Neural crest cell (in vitro differentiated cells): ENCODE data around the gene KRT83. TPM values are rescaled to one million over a fixed set of nuclear protein-coding genes. Genes with fewer than 3 reads are reported as not detected.

Experiments used
- DNase-seq: peaks from one replicate; pipeline ENCODE4 v3.0.0; 2021; ENCODE audit warnings: low read depth, mixed read lengths, low spot score
- H3K27ac Mint-ChIP-seq: one replicate; pipeline ENCODE4 v1.8.0; 2021; ENCODE audit warnings: mild to moderate bottlenecking, mixed read lengths; ENCODE audit not compliant: unreplicated experiment
- H3K27me3 Mint-ChIP-seq: 2 replicates; pipeline ENCODE4 v1.8.0; 2021; ENCODE audit warnings: low read depth, mild to moderate bottlenecking, mixed read lengths
- H3K36me3 Mint-ChIP-seq: 2 replicates; pipeline ENCODE4 v1.8.0; 2021; ENCODE audit warnings: low read depth, mild to moderate bottlenecking, mixed read lengths
- H3K4me1 Mint-ChIP-seq: 2 replicates; pipeline ENCODE4 v1.8.0; 2021; ENCODE audit warnings: mixed read lengths
- H3K4me3 Mint-ChIP-seq: one replicate; pipeline ENCODE4 v1.8.0; 2021; ENCODE audit warnings: mild to moderate bottlenecking, mixed read lengths
- H3K9me3 Mint-ChIP-seq: 2 replicates; pipeline ENCODE4 v1.8.0; 2021; ENCODE audit warnings: mixed read lengths
- total RNA-seq: library from RNA; stranded (reverse); gene quantifications from 2 replicates; pipeline ENCODE4 v1.2.1, GENCODE V29; 2021
- TF ChIP-seq, protein P1 (sequence below): fragments of 200-600 bp; sonication (generic); conservative IDR thresholded peaks from 2 replicates; pipeline ENCODE4 v1.5.0; 2021; ENCODE audit warnings: antibody characterized with exemption, mild to moderate bottlenecking

The KRT83 gene
- total RNA-seq, 1 donor from 2014 or later = not detected

DNA sequence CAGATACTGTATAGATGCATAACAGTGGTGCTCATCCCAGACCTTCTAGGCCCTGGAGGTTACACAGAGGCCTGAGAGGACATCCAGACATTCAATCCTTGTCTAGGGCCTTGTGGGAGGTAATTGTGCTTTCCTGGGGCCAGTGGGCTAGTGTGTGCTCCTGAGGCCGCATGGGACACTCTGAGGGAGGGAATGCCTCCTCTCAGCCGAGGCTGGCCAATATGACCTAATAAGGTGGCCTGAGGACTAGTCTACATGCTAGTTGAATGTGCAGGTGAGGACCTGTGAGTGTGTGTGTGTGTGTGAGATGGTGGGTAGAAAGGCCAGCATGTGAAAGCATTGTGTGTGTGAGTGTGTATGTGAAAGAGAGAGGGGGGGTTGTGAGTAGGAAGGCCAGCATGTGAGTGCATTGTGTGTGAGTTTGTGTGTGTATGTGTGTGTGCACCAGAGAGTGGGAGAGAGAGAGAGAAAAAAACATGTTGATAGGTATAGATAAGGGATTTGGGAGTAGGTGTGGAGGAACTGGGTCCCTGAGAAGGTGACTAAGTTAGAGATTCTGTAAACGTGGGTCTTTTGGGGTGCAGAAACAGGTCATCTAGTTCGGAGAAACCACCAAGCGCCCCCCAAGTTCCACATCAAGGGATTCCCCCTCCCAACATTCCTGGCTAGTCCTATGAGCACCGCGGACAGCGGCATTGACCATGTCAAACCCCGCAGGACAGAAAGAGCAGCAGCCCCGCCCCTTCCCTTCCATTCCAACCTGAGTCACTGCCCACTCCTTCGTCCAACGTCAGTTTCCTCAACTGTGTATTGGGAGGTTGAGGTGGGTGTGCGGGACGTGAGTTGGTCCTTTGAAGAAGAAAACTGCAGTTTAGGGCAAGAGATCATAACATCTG, 20.2 kb downstream of the KRT83 start:
- Mint-ChIP-seq H3K36me3 (no peaks in the 10 kb centered on the region), H3K4me1 (no peaks in the 10 kb centered on the region), H3K9me3 (no peaks in the 10 kb centered on the region), H3K27ac (no peak overlapping the region), H3K27me3 (peaks cover 45% of the 10 kb centered on the region), H3K4me3 (no peak overlapping the region)
- TF ChIP-seq, protein P1, sequence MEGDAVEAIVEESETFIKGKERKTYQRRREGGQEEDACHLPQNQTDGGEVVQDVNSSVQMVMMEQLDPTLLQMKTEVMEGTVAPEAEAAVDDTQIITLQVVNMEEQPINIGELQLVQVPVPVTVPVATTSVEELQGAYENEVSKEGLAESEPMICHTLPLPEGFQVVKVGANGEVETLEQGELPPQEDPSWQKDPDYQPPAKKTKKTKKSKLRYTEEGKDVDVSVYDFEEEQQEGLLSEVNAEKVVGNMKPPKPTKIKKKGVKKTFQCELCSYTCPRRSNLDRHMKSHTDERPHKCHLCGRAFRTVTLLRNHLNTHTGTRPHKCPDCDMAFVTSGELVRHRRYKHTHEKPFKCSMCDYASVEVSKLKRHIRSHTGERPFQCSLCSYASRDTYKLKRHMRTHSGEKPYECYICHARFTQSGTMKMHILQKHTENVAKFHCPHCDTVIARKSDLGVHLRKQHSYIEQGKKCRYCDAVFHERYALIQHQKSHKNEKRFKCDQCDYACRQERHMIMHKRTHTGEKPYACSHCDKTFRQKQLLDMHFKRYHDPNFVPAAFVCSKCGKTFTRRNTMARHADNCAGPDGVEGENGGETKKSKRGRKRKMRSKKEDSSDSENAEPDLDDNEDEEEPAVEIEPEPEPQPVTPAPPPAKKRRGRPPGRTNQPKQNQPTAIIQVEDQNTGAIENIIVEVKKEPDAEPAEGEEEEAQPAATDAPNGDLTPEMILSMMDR = no peak
- no peak for DNase-seq

DNA sequence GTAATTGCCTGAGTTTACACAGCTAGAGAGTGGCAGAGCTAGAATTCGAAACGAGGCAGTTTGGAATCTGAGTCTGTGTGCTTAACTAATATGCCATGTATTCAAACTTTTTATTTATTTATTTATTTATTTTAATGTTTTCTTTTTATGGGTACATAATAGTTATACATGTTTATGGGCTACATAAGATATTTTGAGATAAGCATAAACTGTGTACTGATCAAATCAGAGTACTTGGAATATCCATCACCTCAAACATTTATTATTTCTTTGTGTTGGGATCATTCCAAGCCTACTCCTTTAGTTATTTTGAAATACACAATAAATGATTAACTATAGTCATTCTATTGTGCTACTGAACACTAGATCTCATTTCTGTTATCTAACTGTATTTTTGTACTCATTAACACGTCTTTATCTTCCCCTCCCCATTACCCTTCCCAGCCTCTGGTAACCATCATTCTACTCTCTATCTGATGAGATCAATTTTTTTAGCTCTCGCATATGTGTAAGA, 22.5 kb downstream of the KRT83 start:
- Mint-ChIP-seq H3K9me3 (no peaks in the 10 kb centered on the region), H3K4me1 (no peaks in the 10 kb centered on the region), H3K27ac (no peak overlapping the region), H3K27me3 (peaks cover 51% of the 10 kb centered on the region), H3K4me3 (no peak overlapping the region), H3K36me3 (no peaks in the 10 kb centered on the region)
- no peak for DNase-seq
- TF ChIP-seq, protein P1 = no peak

DNA sequence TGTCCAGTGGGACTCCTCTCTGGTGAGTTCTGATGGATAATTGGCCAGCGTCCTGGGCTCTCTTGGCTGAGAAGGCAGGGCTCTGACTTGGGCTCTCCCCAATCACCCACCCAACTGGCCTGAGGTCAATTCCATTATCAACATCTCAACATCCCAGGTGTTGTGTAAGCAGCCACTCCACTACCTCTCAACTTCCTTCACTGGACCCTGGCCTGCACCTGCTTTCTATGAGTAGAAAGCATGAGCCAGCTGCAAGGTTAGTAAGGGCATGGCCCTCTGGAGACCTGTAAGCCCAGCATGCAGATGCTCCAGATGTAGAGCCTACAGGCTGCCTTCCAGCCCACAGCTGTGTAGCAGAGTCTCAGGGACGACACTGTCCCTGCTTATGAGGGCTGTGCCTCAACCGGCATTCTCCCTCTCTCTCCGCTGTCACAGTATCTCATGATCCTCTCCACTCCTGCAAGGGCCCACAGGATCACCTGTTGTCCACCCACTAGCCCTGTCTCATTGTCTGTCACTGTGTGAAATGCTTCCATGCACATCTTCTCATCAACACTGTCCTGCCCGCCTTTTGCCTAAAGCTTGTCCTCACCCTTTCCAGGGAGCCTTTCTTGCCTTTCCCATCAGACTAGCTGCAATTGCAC, 24.5 kb downstream of the KRT83 start:
- Mint-ChIP-seq H3K27ac (no peak overlapping the region), H3K36me3 (no peaks in the 10 kb centered on the region), H3K4me1 (no peaks in the 10 kb centered on the region), H3K9me3 (no peaks in the 10 kb centered on the region), H3K27me3 (peaks cover 62% of the 10 kb centered on the region), H3K4me3 (no peak overlapping the region)
- DNase-seq = no peak
- TF ChIP-seq, protein P1 = no peak

DNA sequence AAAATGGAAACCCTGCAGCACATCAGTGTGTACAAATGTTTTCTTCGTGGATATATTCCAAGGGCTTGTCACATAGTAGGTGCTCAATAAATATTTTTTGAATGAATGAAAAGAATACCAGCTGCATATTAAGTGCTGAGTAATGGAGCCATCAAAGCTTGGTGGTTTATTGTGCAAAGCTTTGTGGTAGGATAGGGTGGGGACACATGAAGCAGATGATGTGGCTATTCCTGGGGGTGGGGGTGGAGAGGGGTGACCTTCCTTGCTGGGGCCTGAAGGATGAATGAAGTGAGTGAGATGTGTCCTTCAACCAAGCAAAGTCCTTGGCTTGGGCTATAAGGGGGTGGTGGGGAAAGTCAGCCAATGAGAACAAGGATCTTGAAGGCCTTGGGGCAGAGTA, 25.5 kb downstream of the KRT83 start:
- Mint-ChIP-seq H3K36me3 (no peaks in the 10 kb centered on the region), H3K4me3 (no peak overlapping the region), H3K4me1 (no peaks in the 10 kb centered on the region), H3K27me3 (peaks cover 59% of the 10 kb centered on the region), H3K27ac (no peak overlapping the region), H3K9me3 (no peaks in the 10 kb centered on the region)
- TF ChIP-seq, protein P1 = no peak
- no peak for DNase-seq

DNA sequence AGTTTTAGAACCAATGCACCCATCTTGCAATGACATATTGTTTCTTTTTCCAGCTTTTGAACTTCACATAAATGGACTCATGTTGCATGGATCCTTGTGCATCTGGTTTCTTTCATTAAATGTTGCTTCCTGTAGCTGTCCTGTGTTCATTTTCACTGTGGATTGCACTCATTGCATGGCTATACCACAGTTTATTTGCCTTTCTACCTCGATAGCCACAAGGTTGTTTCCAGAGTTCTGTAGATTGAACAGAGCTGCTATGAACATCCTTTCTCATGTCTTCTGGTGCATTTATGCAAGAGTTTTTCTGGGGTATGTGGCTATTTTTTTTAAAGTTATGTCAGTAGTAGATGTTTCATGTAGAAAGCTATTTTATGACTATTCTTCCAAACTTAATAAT, 26.4 kb downstream of the KRT83 start:
- Mint-ChIP-seq H3K36me3 (no peaks in the 10 kb centered on the region), H3K4me3 (no peak overlapping the region), H3K9me3 (no peaks in the 10 kb centered on the region), H3K4me1 (no peaks in the 10 kb centered on the region), H3K27me3 (peaks cover 52% of the 10 kb centered on the region), H3K27ac (no peak overlapping the region)
- TF ChIP-seq, protein P1 = no peak
- no peak for DNase-seq
